CD14-positive monocyte (primary cell): ENCODE results near the gene SSPN. TPM values are rescaled to one million over a fixed set of nuclear protein-coding genes. Genes with fewer than 3 reads are reported as not detected.

ENCODE experiments used
- DNase-seq, 3 donors: peaks; one replicate each; pipeline ENCODE4 v3.0.0-alpha.2; 2011 to 2022
- H2AFZ ChIP-seq: 2 replicates; pipeline ENCODE4 v1.6.0; 2012; ENCODE audit warnings: mild to moderate bottlenecking, low read depth, low read length, inconsistent platforms; ENCODE audit not compliant: insufficient read depth, poor library complexity, severe bottlenecking
- H3K27ac ChIP-seq, 2 donors: 1 replicate in 1 of 2; 2 replicates in 1 of 2; pipeline ENCODE4 v1.5.1; 2012 to 2013; ENCODE audit warnings: low read length in 2 of 2, control low read depth in 1 of 2, inconsistent platforms in 1 of 2, low read depth in 1 of 2, mild to moderate bottlenecking in 1 of 2
- H3K27me3 ChIP-seq, 2 donors: one replicate each; pipeline versions ENCODE4 v1.6.0 to v1.6.1; 2011 to 2013; ENCODE audit warnings: low read length in 2 of 2; ENCODE audit not compliant: control insufficient read depth in 2 of 2, insufficient read depth in 2 of 2
- H3K36me3 ChIP-seq, 2 donors: replicated peaks in 1 of 2; 1 replicate in 1 of 2; 2 replicates in 1 of 2; pipeline versions ENCODE4 v1.5.1 to v1.6.1; 2012 to 2013; ENCODE audit warnings: low read length in 2 of 2, control low read depth in 1 of 2, inconsistent platforms in 1 of 2, mild to moderate bottlenecking in 1 of 2; ENCODE audit not compliant: insufficient read depth in 2 of 2, control insufficient read depth in 1 of 2
- H3K4me1 ChIP-seq, 2 donors: 1 replicate in 1 of 2; 2 replicates in 1 of 2; pipeline versions ENCODE4 v1.5.1 to v1.6.1; 2012 to 2013; ENCODE audit warnings: low read length in 2 of 2, control low read depth in 1 of 2, inconsistent platforms in 1 of 2, mild to moderate bottlenecking in 1 of 2, moderate library complexity in 1 of 2; ENCODE audit not compliant: insufficient read depth in 2 of 2, control insufficient read depth in 1 of 2
- H3K4me2 ChIP-seq: replicated peaks from 2 replicates; pipeline ENCODE3; 2012; ENCODE audit warnings: low read length, moderate library complexity, mild to moderate bottlenecking; ENCODE audit not compliant: poor library complexity, severe bottlenecking; ENCODE audit errors: extremely low read depth
- H3K4me3 ChIP-seq, 3 experiments: fragments of 200-600 bp in 1 of 3; sonication (generic) in 1 of 3; replicated peaks in 1 of 3; 1 replicate in 2 of 3; 2 replicates in 1 of 3; pipeline ENCODE4 v1.5.1; 2011 to 2013; ENCODE audit warnings: low read length in 3 of 3, mild to moderate bottlenecking in 3 of 3, control low read depth in 2 of 3, low read depth in 2 of 3, inconsistent platforms in 1 of 3, moderate library complexity in 1 of 3
- H3K79me2 ChIP-seq: 2 replicates; pipeline ENCODE4 v1.6.0; 2012; ENCODE audit warnings: mild to moderate bottlenecking, control low read depth, inconsistent platforms, low read length, moderate library complexity; ENCODE audit not compliant: insufficient read depth
- H3K9ac ChIP-seq: 2 replicates; pipeline ENCODE4 v1.6.0; 2017; ENCODE audit warnings: low read length, mild to moderate bottlenecking; ENCODE audit not compliant: insufficient read depth, poor library complexity, severe bottlenecking
- H3K9me3 ChIP-seq, 2 donors: replicated peaks in 1 of 2; 1 replicate in 1 of 2; 2 replicates in 1 of 2; pipeline versions ENCODE4 v1.5.1 to v1.6.1; 2012 to 2013; ENCODE audit warnings: low read length in 2 of 2, control low read depth in 1 of 2; ENCODE audit not compliant: control insufficient read depth in 1 of 2, insufficient read depth in 1 of 2
- H4K20me1 ChIP-seq: 2 replicates; pipeline ENCODE4 v1.6.0; 2012; ENCODE audit warnings: mild to moderate bottlenecking, low read length, control low read depth, moderate library complexity; ENCODE audit not compliant: insufficient read depth
- H3K27ac Mint-ChIP-seq, 7 donors: one replicate each; pipeline ENCODE4 v1.8.0; 2020; ENCODE audit warnings: mild to moderate bottlenecking in 7 of 7, mixed read lengths in 7 of 7, moderate library complexity in 6 of 7, inconsistent platforms in 2 of 7
- H3K27me3 Mint-ChIP-seq, 3 donors: one replicate each; pipeline ENCODE4 v1.8.0; 2021 to 2022; ENCODE audit warnings: low read depth in 3 of 3, mild to moderate bottlenecking in 3 of 3, mixed read lengths in 3 of 3, moderate library complexity in 3 of 3, inconsistent platforms in 1 of 3
- H3K36me3 Mint-ChIP-seq, 2 donors: one replicate each; pipeline ENCODE4 v1.8.0; 2020; ENCODE audit warnings: mixed read lengths in 2 of 2, inconsistent platforms in 1 of 2, mild to moderate bottlenecking in 1 of 2
- H3K4me1 Mint-ChIP-seq: one replicate; pipeline ENCODE4 v1.8.0; 2020; ENCODE audit warnings: mild to moderate bottlenecking, mixed read lengths
- H3K4me3 Mint-ChIP-seq, 2 donors: one replicate each; pipeline ENCODE4 v1.8.0; 2020; ENCODE audit warnings: mild to moderate bottlenecking in 2 of 2, mixed read lengths in 2 of 2, moderate library complexity in 1 of 2
- H3K9me3 Mint-ChIP-seq, 7 donors: one replicate each; pipeline ENCODE4 v1.8.0; 2020 to 2022; ENCODE audit warnings: mixed read lengths in 7 of 7, mild to moderate bottlenecking in 6 of 7, moderate library complexity in 6 of 7, inconsistent platforms in 2 of 7
- CTCF ChIP-seq: fragments of 200-600 bp; IDR thresholded peaks from one replicate; pipeline ENCODE4 v1.8.0; 2022; ENCODE audit warnings: antibody characterized with exemption, mild to moderate bottlenecking
- WGBS: methylation state at CpG from one replicate; pipeline ENCODE4 v1.1.5; 2013; ENCODE audit warnings: missing lambda C conversion rate; ENCODE audit not compliant: insufficient coverage; 5-methylcytosine and 5-hydroxymethylcytosine counted together
- intact Hi-C, 2 donors: fragments of 100-400 bp; cut with micrococcal nuclease; formaldehyde crosslinking; loops; one replicate each; pipeline versions ENCODE4 v1.15.0 to v1.15.1; 2023
- polyA plus RNA-seq, 3 donors: library from polyadenylated mRNA; depleted of rRNA in 1 of 3; unstranded in 2 of 3; stranded (reverse) in 1 of 3; fragments of 300-500 nt in 2 of 3; fragments of >200 nt in 1 of 3; fragmentation: Illumina TruSeq in 2 of 3; gene quantifications; 1 replicate in 2 of 3; 2 replicates in 1 of 3; pipeline ENCODE4 v1.2.3, GENCODE V29; 2012 to 2021

SSPN gene
- polyA plus RNA-seq, 3 donors: 0.15 TPM; not detected in 2

- H3K9me3 Mint-ChIP-seq: peaks cover 0 to 2% (median 0%) of the 10 kb centered on the region in 7 donors
These were observed 43.2 kb downstream of the SSPN start for GRCh38 chr12:26238341-26239121.

More at GRCh38 chr12:26238341-26239121, 43.2 kb downstream of the SSPN start:
- Histone ChIP-seq H3K27me3 (no peaks in the 10 kb centered on the region), H3K9me3 (no peaks in the 10 kb centered on the region), H3K9ac (no peak overlapping the region), H3K79me2 (no peaks in the 10 kb centered on the region), H3K4me1 (no peaks in the 10 kb centered on the region), H4K20me1 (no peaks in the 10 kb centered on the region), H3K27ac (no peak overlapping the region), H3K4me2 (no peak overlapping the region), H2AFZ (no peak overlapping the region), H3K36me3 (no peaks in the 10 kb centered on the region), H3K4me3 (no peak overlapping the region)
- no peak for DNase-seq
- Mint-ChIP-seq H3K27me3 (peaks cover 4 to 5% (median 5%) of the 10 kb centered on the region in 3 donors), H3K4me3 (no peak overlapping the region), H3K27ac (no peak overlapping the region), H3K36me3 (no peaks in the 10 kb centered on the region), H3K4me1 (peaks cover 4% of the 10 kb centered on the region)
- TF ChIP-seq CTCF: no peak
- WGBS: 92% methylated on average over 2 of the region's 4 CpGs
- intact Hi-C loops: no loop called here
